Keratinocyte (primary cell): Measurements from ENCODE around the gene BTRC.

Experiments
- CTCF ChIP-seq, 3 experiments: IDR thresholded peaks in 1 of 3; conservative IDR thresholded peaks in 1 of 3; optimal IDR thresholded peaks in 1 of 3; 2 replicates in 2 of 3; 3 replicates in 1 of 3; pipeline versions ENCODE3 to v1.5.1; 2011; ENCODE audit warnings: low read length in 3 of 3, mild to moderate bottlenecking in 3 of 3, moderate library complexity in 2 of 3, control low read depth in 1 of 3, inconsistent platforms in 1 of 3; ENCODE audit not compliant: insufficient read depth in 2 of 3; ENCODE audit errors: extremely low read depth in 1 of 3
- EZH2 ChIP-seq: IDR thresholded peaks from one replicate; pipeline ENCODE4 v1.6.1; 2012; ENCODE audit warnings: inconsistent platforms, mild to moderate bottlenecking, low read length, moderate library complexity

- TF ChIP-seq CTCF (optimal IDR thresholded peaks at IDR 0.05 in 1 of 3, IDR thresholded peaks at IDR 0.05 in 1 of 3, conservative IDR thresholded peaks at IDR 0.05 in 1 of 3; ENCODE audit: extremely low read depth in 1 of 3, insufficient read depth in 2 of 3, low read length in 3 of 3) (no peak), EZH2 (no peak)
These were observed 225.0 kb downstream of the BTRC start for GRCh38 chr10:101578803-101579515.
